Left lung (tissue), 10 donors: ENCODE results near the gene PRRC2C. TPM values are rescaled to one million over a fixed set of nuclear protein-coding genes. Genes with fewer than 3 reads are reported as not detected.

Source experiments
- ATAC-seq: fragments of 200-7000 bp; cut with Tn5 transposase; one replicate; pipeline ENCODE4 v1.9.1; 2020; ENCODE audit warnings: moderate library complexity
- DNase-seq, 4 donors: peaks; one replicate each; pipeline ENCODE4 v3.0.0-alpha.2; 2013 to 2020
- H3K27ac ChIP-seq, 2 donors: fragments of 200-600 bp; sonication (generic) in 1 of 2; one replicate each; pipeline versions ENCODE4 v1.5.0 to v1.8.0; 2020 to 2021
- H3K27me3 ChIP-seq, 2 donors: fragments of 200-600 bp; sonication (generic) in 1 of 2; one replicate each; pipeline versions ENCODE4 v1.5.0 to v1.8.0; 2020 to 2021
- H3K36me3 ChIP-seq, 2 donors: fragments of 200-600 bp; sonication (generic) in 1 of 2; one replicate each; pipeline versions ENCODE4 v1.5.0 to v1.8.0; 2020 to 2021
- H3K4me1 ChIP-seq, 2 donors: fragments of 200-600 bp; one replicate each; pipeline ENCODE4 v1.8.0; 2021
- H3K4me3 ChIP-seq, 2 donors: fragments of 200-600 bp; sonication (generic) in 1 of 2; one replicate each; pipeline versions ENCODE4 v1.5.0 to v1.8.0; 2020 to 2021; ENCODE audit warnings: mild to moderate bottlenecking in 1 of 2
- H3K9me3 ChIP-seq, 2 donors: fragments of 200-600 bp; sonication (generic) in 1 of 2; one replicate each; pipeline versions ENCODE4 v1.5.0 to v1.8.0; 2020 to 2021
- intact Hi-C, 2 donors: fragments of 100-400 bp; cut with DNase I; formaldehyde crosslinking; loops; one replicate each; pipeline versions ENCODE4 v1.11.2 to v1.14.2; 2022
- polyA plus RNA-seq, 6 donors: library from polyadenylated mRNA; unstranded; fragments of 120-200 nt; gene quantifications; one replicate each; pipeline ENCODE4 v1.2.1, GENCODE V29; 2013; ENCODE audit not compliant: insufficient read length in 6 of 6
- total RNA-seq, 2 donors: library from RNA; stranded (reverse); fragmentation: NEBNext Ultra II Directional; extraction: Animal tissue kit (Norgen Biotek cat#: 25700); gene quantifications; one replicate each; pipeline ENCODE4 v1.2.1, GENCODE V29; 2021
- TF ChIP-seq, protein P1 (sequence below), 2 donors: fragments of 200-600 bp; sonication (generic) in 1 of 2; IDR thresholded peaks; one replicate each; pipeline versions ENCODE4 v1.5.0 to v1.8.0; 2021; ENCODE audit warnings: antibody characterized with exemption in 2 of 2
- donor health status: DM: no; HTN: yes; CAD: no.
- donor health status: DM: no; HTN: no; CAD: no.

PRRC2C gene
- total and polyA plus RNA-seq, 8 donors = 116 to 155 (median 123) TPM

DNA sequence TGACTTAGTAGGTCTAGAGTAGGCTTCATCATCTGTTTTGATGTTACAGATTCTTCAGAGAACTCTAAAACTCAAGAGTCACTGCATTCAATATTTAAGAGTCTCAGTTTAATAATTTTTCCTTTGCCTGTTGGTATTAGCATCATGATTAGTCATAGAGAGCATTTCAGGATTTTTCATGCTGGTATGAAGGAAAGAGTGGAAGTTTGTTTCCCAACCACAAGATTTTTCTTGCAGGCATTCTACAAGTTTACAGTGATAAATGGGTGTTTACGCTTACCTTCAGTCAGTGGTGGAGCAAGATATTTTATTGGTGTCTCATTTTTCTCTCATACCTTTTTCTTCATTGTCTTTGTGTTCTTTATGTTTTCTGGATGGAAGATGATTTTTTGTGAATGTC, 78.3 kb downstream of the PRRC2C start:
- Histone ChIP-seq H3K4me3 (no peak overlapping the region), H3K9me3 (no peaks in the 10 kb centered on the region), H3K27me3 (no peaks in the 10 kb centered on the region), H3K4me1 (no peaks in the 10 kb centered on the region), H3K27ac (no peak overlapping the region), H3K36me3 (peaks cover 0 to 99% of the 10 kb centered on the region in 2 donors)
- no peak for DNase-seq
- intact Hi-C loops = no loop called here
- ATAC-seq = no peak
- TF ChIP-seq, protein P1, sequence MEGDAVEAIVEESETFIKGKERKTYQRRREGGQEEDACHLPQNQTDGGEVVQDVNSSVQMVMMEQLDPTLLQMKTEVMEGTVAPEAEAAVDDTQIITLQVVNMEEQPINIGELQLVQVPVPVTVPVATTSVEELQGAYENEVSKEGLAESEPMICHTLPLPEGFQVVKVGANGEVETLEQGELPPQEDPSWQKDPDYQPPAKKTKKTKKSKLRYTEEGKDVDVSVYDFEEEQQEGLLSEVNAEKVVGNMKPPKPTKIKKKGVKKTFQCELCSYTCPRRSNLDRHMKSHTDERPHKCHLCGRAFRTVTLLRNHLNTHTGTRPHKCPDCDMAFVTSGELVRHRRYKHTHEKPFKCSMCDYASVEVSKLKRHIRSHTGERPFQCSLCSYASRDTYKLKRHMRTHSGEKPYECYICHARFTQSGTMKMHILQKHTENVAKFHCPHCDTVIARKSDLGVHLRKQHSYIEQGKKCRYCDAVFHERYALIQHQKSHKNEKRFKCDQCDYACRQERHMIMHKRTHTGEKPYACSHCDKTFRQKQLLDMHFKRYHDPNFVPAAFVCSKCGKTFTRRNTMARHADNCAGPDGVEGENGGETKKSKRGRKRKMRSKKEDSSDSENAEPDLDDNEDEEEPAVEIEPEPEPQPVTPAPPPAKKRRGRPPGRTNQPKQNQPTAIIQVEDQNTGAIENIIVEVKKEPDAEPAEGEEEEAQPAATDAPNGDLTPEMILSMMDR (IDR thresholded peaks at IDR 0.05) = no peak

DNA sequence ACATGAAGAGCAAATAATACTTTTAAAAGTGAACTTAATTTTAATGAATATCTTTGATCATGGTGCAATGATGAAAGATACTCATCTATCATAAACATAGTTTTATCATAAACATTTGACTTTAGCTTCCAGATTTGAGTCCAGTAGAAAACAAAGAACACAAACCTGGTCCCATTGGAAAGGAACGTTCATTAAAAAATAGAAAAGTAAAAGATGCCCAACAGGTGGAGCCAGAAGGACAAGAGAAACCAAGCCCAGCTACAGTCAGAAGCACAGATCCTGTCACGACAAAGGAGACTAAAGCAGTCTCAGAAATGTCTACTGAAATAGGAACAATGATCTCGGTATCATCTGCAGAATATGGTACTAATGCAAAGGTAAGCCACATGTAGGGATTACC, 81.1 kb downstream of the PRRC2C start:
- DNase-seq (no peak), ATAC-seq (no peak)
- Histone ChIP-seq H3K27me3 (no peaks in the 10 kb centered on the region), H3K36me3 (peaks cover 0 to 91% of the 10 kb centered on the region in 2 donors), H3K9me3 (no peaks in the 10 kb centered on the region), H3K27ac (no peak overlapping the region), H3K4me3 (no peak overlapping the region), H3K4me1 (no peaks in the 10 kb centered on the region)
- TF ChIP-seq, protein P1 (IDR thresholded peaks at IDR 0.05) = no peak
- intact Hi-C loops = no loop called here

DNA sequence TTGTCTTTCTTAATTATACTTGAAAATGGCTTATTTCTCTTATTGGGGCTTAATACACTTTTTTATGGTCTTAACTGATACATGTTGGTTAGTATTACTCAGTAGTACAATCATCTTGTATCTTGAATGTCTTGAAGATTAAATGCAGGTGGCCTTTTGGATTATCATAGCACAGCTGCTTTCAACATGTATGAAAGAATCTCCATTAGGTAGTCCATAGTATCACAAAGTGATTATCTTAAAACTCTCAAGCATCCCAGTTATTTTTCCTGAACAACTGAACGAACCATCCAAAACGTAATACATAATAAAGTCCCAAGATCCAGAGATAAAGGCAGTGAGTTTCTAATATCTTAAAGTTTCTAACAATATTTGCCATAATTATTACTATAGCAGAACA, 85.0 kb downstream of the PRRC2C start:
- Histone ChIP-seq H3K27ac (no peak overlapping the region), H3K36me3 (peaks cover 0 to 92% of the 10 kb centered on the region in 2 donors), H3K9me3 (no peaks in the 10 kb centered on the region), H3K4me3 (no peak overlapping the region), H3K27me3 (no peaks in the 10 kb centered on the region), H3K4me1 (no peaks in the 10 kb centered on the region)
- DNase-seq = no peak
- intact Hi-C loops = no loop called here
- ATAC-seq = no peak
- TF ChIP-seq, protein P1 (IDR thresholded peaks at IDR 0.05) = no peak

DNA sequence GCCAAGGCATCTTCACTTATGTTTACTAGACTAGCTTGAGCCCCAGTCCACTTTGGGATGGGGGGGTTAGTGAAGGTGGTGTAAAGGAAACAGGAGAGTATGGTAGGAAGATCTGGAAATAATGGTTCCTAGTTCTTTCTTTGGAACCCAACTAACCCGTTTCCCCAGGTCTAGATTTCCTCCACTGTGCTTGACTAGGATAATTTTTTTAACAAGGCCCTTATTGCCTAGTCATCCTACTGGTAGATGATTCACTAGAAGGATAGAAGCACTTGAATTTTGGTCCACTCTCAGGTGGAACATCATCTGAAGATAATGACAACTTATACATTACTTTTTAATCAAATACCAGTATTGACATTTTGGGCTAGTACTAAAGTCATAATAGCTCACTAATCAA, 90.8 kb downstream of the PRRC2C start:
- Histone ChIP-seq H3K27ac (no peak overlapping the region), H3K4me1 (no peaks in the 10 kb centered on the region), H3K4me3 (no peak overlapping the region), H3K9me3 (no peaks in the 10 kb centered on the region), H3K27me3 (no peaks in the 10 kb centered on the region), H3K36me3 (peaks cover 0 to 99% of the 10 kb centered on the region in 2 donors)
- intact Hi-C loops = no loop called here
- ATAC-seq (no peak), DNase-seq (no peak)
- TF ChIP-seq, protein P1 (IDR thresholded peaks at IDR 0.05) = no peak

DNA sequence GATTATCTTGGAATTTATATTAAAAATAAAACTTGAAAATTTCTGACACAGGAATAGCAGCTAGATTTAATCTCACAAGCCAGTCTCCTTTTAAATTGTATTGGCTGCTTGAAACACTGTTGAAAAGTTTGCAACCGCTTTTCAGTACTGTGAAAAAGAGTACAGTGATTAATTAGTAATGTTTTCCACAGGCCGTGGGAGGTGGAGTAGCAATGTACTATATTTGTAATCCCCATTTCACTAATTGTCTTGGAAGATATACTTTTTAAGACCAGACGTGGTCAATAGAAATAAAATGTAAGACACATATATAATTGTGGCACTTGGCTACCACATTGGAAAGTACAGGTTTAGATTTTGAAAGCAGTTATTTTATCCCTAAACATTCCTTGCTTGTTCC, 95.9 kb downstream of the PRRC2C start:
- ATAC-seq (no peak), DNase-seq (no peak)
- Histone ChIP-seq H3K36me3 (peaks cover 0 to 100% of the 10 kb centered on the region in 2 donors), H3K9me3 (no peaks in the 10 kb centered on the region), H3K4me3 (no peak overlapping the region), H3K27me3 (no peaks in the 10 kb centered on the region), H3K4me1 (no peaks in the 10 kb centered on the region), H3K27ac (no peak overlapping the region)
- intact Hi-C loops = loop anchor here in 1 of 2 donors (10.0 kb wide), 1 partner anchor 46 kb away; no protein-coding TSS in a partner anchor
- TF ChIP-seq, protein P1 (IDR thresholded peaks at IDR 0.05) = no peak
